DND-41 (cell line): Measurements from ENCODE around the gene DNAJB4.
"Not testable (repeated sequence)": the region's sequence is repeated elsewhere in the genome, so short reads cannot be mapped to it uniquely, and the experiment has no call there.

Experiments
- ATAC-seq: fragments of 200-7000 bp; cut with Tn5 transposase; 3 replicates; pipeline ENCODE4 v1.9.1; 2021; ENCODE audit warnings: low read depth; ENCODE audit not compliant: insufficient read depth
- DNase-seq: peaks from one replicate; pipeline ENCODE4 v3.0.0-alpha.2; 2020
- H2AFZ ChIP-seq: 2 replicates; pipeline ENCODE4 v1.6.0; 2012; ENCODE audit warnings: low read depth, low read length
- H3K27ac ChIP-seq: 2 replicates; pipeline ENCODE4 v1.5.1; 2012; ENCODE audit warnings: low read length, inconsistent platforms
- H3K27me3 ChIP-seq: fragments of 200-600 bp; sonication (generic); 2 replicates; pipeline ENCODE4 v1.6.0; 2012; ENCODE audit warnings: low read length, mild to moderate bottlenecking, inconsistent platforms; ENCODE audit not compliant: insufficient read depth, poor library complexity
- H3K36me3 ChIP-seq: 2 replicates; pipeline ENCODE4 v1.5.1; 2012; ENCODE audit warnings: low read length, inconsistent platforms; ENCODE audit not compliant: insufficient read depth
- H3K4me1 ChIP-seq: 2 replicates; pipeline ENCODE4 v1.5.1; 2012; ENCODE audit warnings: mild to moderate bottlenecking, low read length; ENCODE audit not compliant: insufficient read depth
- H3K4me2 ChIP-seq: 2 replicates; pipeline ENCODE4 v1.6.0; 2012; ENCODE audit warnings: mild to moderate bottlenecking, moderate library complexity, low read length, inconsistent platforms; ENCODE audit not compliant: insufficient read depth
- H3K4me3 ChIP-seq, 2 experiments: fragments of 200-600 bp in 1 of 2; shearing (Covaris generic) in 1 of 2; 2 replicates each; pipeline ENCODE4 v1.5.1; 2012 to 2016; ENCODE audit warnings: inconsistent platforms in 2 of 2, low read length in 2 of 2, mild to moderate bottlenecking in 2 of 2, low read depth in 1 of 2, moderate library complexity in 1 of 2
- H3K79me2 ChIP-seq: 2 replicates; pipeline ENCODE4 v1.6.0; 2012; ENCODE audit warnings: low read length, inconsistent platforms; ENCODE audit not compliant: insufficient read depth
- H3K9ac ChIP-seq: 2 replicates; pipeline ENCODE4 v1.6.0; 2012; ENCODE audit warnings: low read depth, mild to moderate bottlenecking, inconsistent platforms, low read length, moderate library complexity
- H3K9me3 ChIP-seq: 2 replicates; pipeline ENCODE4 v1.5.1; 2012; ENCODE audit warnings: low read length, moderate library complexity, mild to moderate bottlenecking, inconsistent platforms; ENCODE audit not compliant: insufficient read depth, severe bottlenecking
- H4K20me1 ChIP-seq: 2 replicates; pipeline ENCODE4 v1.6.0; 2012; ENCODE audit warnings: low read length; ENCODE audit not compliant: insufficient read depth
- EZH2 ChIP-seq: IDR thresholded peaks from 3 replicates; pipeline ENCODE4 v1.6.1; 2012; ENCODE audit warnings: borderline replicate concordance, low read depth, mild to moderate bottlenecking, moderate library complexity, low read length, inconsistent platforms; ENCODE audit not compliant: severe bottlenecking
- TF ChIP-seq, protein P1 (sequence below): IDR thresholded peaks from 2 replicates; pipeline ENCODE4 v1.5.1; 2012; ENCODE audit warnings: borderline replicate concordance, low read length, moderate library complexity, mild to moderate bottlenecking; ENCODE audit not compliant: poor library complexity, severe bottlenecking; ENCODE audit errors: extremely low read depth

The DNAJB4 gene

DNA sequence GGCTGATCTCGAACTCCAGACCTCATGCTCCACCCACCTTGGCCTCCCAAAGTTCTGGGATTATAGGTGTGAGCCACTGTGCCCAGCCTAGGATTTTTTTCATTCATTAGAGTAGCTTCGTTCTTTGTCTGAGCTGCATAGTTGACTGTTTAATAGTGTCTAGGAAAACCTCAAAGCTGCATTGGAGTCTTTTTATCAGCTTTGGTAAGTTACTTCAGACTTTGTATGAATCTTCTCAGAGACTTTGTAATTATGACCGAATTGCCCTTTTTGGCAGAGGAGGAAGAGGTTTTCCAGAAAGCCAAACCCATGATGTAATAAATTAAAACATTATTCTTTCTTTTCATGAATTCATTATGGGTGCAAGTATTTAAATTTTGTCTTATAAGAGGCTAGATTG, 5.1 kb downstream of the DNAJB4 start:
- H3K79me2 ChIP-seq: peaks cover 30% of the 10 kb centered on the region
- DNase-seq: no peak
- H3K4me2 ChIP-seq: no peak overlapping the region
- TF ChIP-seq, protein P1, sequence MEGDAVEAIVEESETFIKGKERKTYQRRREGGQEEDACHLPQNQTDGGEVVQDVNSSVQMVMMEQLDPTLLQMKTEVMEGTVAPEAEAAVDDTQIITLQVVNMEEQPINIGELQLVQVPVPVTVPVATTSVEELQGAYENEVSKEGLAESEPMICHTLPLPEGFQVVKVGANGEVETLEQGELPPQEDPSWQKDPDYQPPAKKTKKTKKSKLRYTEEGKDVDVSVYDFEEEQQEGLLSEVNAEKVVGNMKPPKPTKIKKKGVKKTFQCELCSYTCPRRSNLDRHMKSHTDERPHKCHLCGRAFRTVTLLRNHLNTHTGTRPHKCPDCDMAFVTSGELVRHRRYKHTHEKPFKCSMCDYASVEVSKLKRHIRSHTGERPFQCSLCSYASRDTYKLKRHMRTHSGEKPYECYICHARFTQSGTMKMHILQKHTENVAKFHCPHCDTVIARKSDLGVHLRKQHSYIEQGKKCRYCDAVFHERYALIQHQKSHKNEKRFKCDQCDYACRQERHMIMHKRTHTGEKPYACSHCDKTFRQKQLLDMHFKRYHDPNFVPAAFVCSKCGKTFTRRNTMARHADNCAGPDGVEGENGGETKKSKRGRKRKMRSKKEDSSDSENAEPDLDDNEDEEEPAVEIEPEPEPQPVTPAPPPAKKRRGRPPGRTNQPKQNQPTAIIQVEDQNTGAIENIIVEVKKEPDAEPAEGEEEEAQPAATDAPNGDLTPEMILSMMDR: no peak
- TF ChIP-seq EZH2: no peak
- no peaks in the 10 kb centered on the region for H3K36me3 ChIP-seq
- H3K4me3 ChIP-seq: no peak overlapping the region
- no peaks in the 10 kb centered on the region for H3K27me3 ChIP-seq
- H3K4me1 ChIP-seq: peaks cover 35% of the 10 kb centered on the region
- no peak overlapping the region for H2AFZ ChIP-seq
- H3K9ac ChIP-seq: no peak overlapping the region
- H3K9me3 ChIP-seq: no peaks in the 10 kb centered on the region
- no peak overlapping the region for H3K27ac ChIP-seq
- H4K20me1 ChIP-seq: no peaks in the 10 kb centered on the region
- ATAC-seq: no peak

DNA sequence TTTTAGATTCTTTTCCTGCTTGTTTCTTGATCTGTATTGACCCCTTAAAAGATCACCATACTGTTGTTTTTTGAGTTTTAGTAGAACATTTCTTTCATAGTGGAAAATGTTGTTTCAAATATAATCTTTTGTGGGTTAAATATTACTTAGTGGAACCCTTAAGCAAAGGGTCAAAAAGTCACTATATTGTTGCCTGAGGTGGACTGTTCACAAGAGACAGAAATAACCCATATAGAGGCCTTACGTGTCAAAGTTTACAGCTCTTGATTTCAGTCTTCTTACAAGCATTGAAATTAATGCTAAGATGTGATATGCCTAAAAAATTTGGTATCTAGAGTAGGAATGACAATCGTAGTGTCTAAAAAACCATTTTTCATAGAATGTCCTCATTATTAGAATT, 6.3 kb downstream of the DNAJB4 start:
- no peak overlapping the region for H3K4me3 ChIP-seq
- H3K9me3 ChIP-seq: no peaks in the 10 kb centered on the region
- peaks cover 28% of the 10 kb centered on the region for H3K4me1 ChIP-seq
- no peak overlapping the region for H2AFZ ChIP-seq
- no peaks in the 10 kb centered on the region for H3K36me3 ChIP-seq
- H4K20me1 ChIP-seq: no peaks in the 10 kb centered on the region
- TF ChIP-seq, protein P1: no peak
- TF ChIP-seq EZH2: no peak
- H3K9ac ChIP-seq: no peak overlapping the region
- H3K27me3 ChIP-seq: no peaks in the 10 kb centered on the region
- no peak overlapping the region for H3K27ac ChIP-seq
- no peak for DNase-seq
- ATAC-seq: no peak
- peaks cover 18% of the 10 kb centered on the region for H3K79me2 ChIP-seq
- no peak overlapping the region for H3K4me2 ChIP-seq

DNA sequence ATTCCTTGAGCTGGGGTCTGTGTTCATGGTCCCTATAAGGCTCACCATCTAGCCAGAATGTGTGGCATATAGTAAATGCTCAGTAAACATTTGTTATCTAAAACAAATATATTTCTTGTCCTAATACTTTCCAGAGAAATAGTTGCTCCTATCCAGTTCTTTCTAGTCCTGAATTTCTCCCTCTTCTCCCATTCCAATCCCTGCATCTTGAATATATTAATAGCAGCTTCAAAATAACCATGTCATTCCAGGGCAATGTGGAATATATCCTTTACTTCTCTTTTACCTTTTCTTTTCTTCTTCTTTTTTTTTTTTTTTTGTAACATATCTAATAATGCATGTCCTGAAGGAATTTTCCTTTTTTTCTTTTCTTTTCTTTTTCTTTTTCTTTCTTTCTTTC, 10.4 kb downstream of the DNAJB4 start:
- TF ChIP-seq, protein P1: no peak
- no peak for TF ChIP-seq EZH2
- ATAC-seq: no peak
- H3K79me2 ChIP-seq: peaks cover 2% of the 10 kb centered on the region; the same call in 1 of the 2 replicates

DNA sequence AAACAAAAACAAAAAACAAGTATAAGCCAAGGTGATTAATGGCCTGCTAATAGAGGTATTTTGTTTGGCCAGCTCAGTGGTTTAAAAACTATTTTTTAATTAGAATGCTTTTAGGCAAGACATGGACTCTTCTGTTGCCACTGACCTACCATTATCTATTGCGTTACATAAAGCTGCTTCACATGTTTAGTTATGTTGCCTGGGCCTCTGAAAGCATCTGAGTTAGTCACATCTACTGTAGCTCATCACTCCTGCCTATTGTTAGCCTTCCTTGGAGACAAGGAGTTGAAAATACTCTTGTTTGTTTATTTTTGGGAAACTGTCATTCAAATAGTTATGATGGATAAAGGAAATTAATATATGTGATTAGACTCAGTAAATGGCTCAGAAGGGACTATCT, 14.3 kb downstream of the DNAJB4 start:
- Histone ChIP-seq H3K27ac (no peak overlapping the region), H3K9me3 (no peaks in the 10 kb centered on the region), H3K4me1 (no peaks in the 10 kb centered on the region), H3K36me3 (no peaks in the 10 kb centered on the region), H3K4me2 (no peak overlapping the region), H2AFZ (no peak overlapping the region), H4K20me1 (no peaks in the 10 kb centered on the region), H3K27me3 (no peaks in the 10 kb centered on the region), H3K9ac (no peak overlapping the region), H3K4me3 (no peak overlapping the region), H3K79me2 (no peaks in the 10 kb centered on the region)
- no peak for DNase-seq
- no peak for ATAC-seq
- TF ChIP-seq, protein P1: no peak
- TF ChIP-seq EZH2: no peak

More for the DNA sequence above, 10.4 kb downstream of the DNAJB4 start:
- Histone ChIP-seq H3K9ac (no peak overlapping the region), H3K4me3 (no peak overlapping the region), H3K4me1 (no peaks in the 10 kb centered on the region), H3K4me2 (no peak overlapping the region), H3K27me3 (no peaks in the 10 kb centered on the region), H3K36me3 (no peaks in the 10 kb centered on the region), H2AFZ (no peak overlapping the region), H3K9me3 (no peaks in the 10 kb centered on the region), H4K20me1 (no peaks in the 10 kb centered on the region), H3K27ac (no peak overlapping the region)
- no peak for DNase-seq

DNA sequence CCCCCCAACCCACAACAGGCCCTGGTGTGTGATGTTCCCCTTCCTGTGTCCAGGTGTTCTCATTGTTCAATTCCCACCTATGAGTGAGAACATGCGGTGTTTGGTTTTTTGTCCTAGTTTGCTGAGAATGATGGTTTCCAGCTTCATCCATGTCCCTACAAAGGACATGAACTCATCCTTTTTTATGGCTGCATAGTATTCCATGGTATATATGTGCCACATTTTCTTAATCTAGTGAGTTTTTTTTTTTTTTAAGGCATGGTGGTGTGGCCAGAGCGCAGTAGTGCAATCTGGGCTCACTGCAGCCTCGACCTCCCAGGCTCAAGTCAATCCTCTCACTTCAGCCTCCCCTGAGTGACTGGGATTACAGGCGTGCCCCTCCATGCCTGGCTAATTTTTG, 16.4 kb downstream of the DNAJB4 start:
- not testable (repeated sequence) for H3K36me3 ChIP-seq, DNase-seq, H2AFZ ChIP-seq, H3K9ac ChIP-seq, H3K4me2 ChIP-seq, ATAC-seq, H3K27me3 ChIP-seq, H3K4me3 ChIP-seq, H4K20me1 ChIP-seq, H3K4me1 ChIP-seq, H3K9me3 ChIP-seq, H3K79me2 ChIP-seq, H3K27ac ChIP-seq
